HepG2 (cell line): ENCODE measurements around the gene GOLT1A. TPM values are rescaled to one million over a fixed set of nuclear protein-coding genes. Genes with fewer than 3 reads are reported as not detected.

Source experiments
- ARNT ChIP-seq: fragments of 450-650 bp; IDR thresholded peaks from 2 replicates; pipeline ENCODE4 v1.6.1; 2017
- ARNTL ChIP-seq: sonication (generic); formaldehyde crosslinking; IDR thresholded peaks from 2 replicates; pipeline ENCODE4 v1.4.0; 2020; ENCODE audit warnings: mild to moderate bottlenecking, missing genetic modification reagents
- CHCHD3 ChIP-seq: sonication (generic); formaldehyde crosslinking; IDR thresholded peaks from 2 replicates; pipeline ENCODE4 v1.8.0; 2022; ENCODE audit warnings: mild to moderate bottlenecking, missing genetic modification reagents, moderate library complexity
- FOXK2 ChIP-seq: fragments of 450-650 bp; IDR thresholded peaks from 2 replicates; pipeline ENCODE4 v1.6.1; 2016
- GABPB1 ChIP-seq: IDR thresholded peaks from 2 replicates; pipeline ENCODE4 v1.6.1; 2016; ENCODE audit warnings: mild to moderate bottlenecking, missing genetic modification reagents, moderate library complexity, missing compliant biosample characterization
- MIER2 ChIP-seq: IDR thresholded peaks from 2 replicates; pipeline ENCODE4 v1.6.1; 2016; ENCODE audit warnings: missing biosample characterization, missing genetic modification reagents
- PHF21A ChIP-seq: sonication (generic); formaldehyde crosslinking; IDR thresholded peaks from 2 replicates; pipeline ENCODE4 v1.5.0; 2020; ENCODE audit warnings: mild to moderate bottlenecking, missing genetic modification reagents
- RFX1 ChIP-seq: fragments of 450-650 bp; IDR thresholded peaks from 2 replicates; pipeline ENCODE4 v1.6.1; 2017
- SALL1 ChIP-seq: sonication (generic); formaldehyde crosslinking; IDR thresholded peaks from 2 replicates; pipeline ENCODE4 v1.8.0; 2022; ENCODE audit warnings: mild to moderate bottlenecking, missing genetic modification reagents
- SRSF1 ChIP-seq: fragments of 200-400 bp; formaldehyde crosslinking; optimal IDR thresholded peaks from 2 replicates; pipeline ENCODE3; 2017; ENCODE audit warnings: mild to moderate bottlenecking, low read depth, low read length, moderate library complexity
- TAF15 ChIP-seq: fragments of 200-400 bp; formaldehyde crosslinking; IDR thresholded peaks from one replicate; pipeline ENCODE4 v1.6.1; 2018; ENCODE audit warnings: mild to moderate bottlenecking, low read depth, low read length; ENCODE audit not compliant: poor library complexity, severe bottlenecking
- TMF1 ChIP-seq: sonication (generic); formaldehyde crosslinking; IDR thresholded peaks from 2 replicates; pipeline ENCODE4 v1.8.1; 2022; ENCODE audit warnings: low read depth, missing genetic modification reagents
- ZFP41 ChIP-seq: sonication (generic); formaldehyde crosslinking; IDR thresholded peaks from 2 replicates; pipeline ENCODE4 v1.4.0; 2020; ENCODE audit warnings: mild to moderate bottlenecking, missing genetic modification reagents, borderline replicate concordance
- ZNF180 ChIP-seq: sonication (generic); formaldehyde crosslinking; IDR thresholded peaks from 2 replicates; pipeline ENCODE4 v1.4.0; 2020; ENCODE audit warnings: low read depth, missing genetic modification reagents, borderline replicate concordance
- ZNF30 ChIP-seq: sonication (generic); formaldehyde crosslinking; IDR thresholded peaks from 2 replicates; pipeline ENCODE4 v1.5.0; 2020; ENCODE audit warnings: mild to moderate bottlenecking, missing genetic modification reagents
- ZNF570 ChIP-seq: sonication (generic); formaldehyde crosslinking; IDR thresholded peaks from 2 replicates; pipeline ENCODE4 v1.4.0; 2020; ENCODE audit warnings: mild to moderate bottlenecking, missing genetic modification reagents, borderline replicate concordance
- polyA plus RNA-seq, 8 experiments: library from polyadenylated mRNA; depleted of rRNA in 3 of 8; stranded (reverse) in 7 of 8; unstranded in 1 of 8; fragments of >200 nt; fragmentation: Illumina TruSeq in 4 of 8; extraction: Trizol in 4 of 8; gene quantifications; 2 replicates each; pipeline versions ENCODE4 v1.2.1 to v1.2.3, GENCODE V29; 2011 to 2016; ENCODE audit warnings: low read depth in 4 of 8, missing spikeins in 1 of 8, mixed read lengths in 1 of 8; ENCODE audit not compliant: insufficient read depth in 1 of 8
- total RNA-seq, 5 experiments: library from RNA; depleted of rRNA; stranded (reverse); fragments of >200 nt; fragmentation: Illumina TruSeq; extraction: Trizol; gene quantifications; 2 replicates each; pipeline ENCODE4 v1.2.3, GENCODE V29; 2016; ENCODE audit warnings: low read depth in 1 of 5
- TF ChIP-seq, protein P1 (sequence below): sonication (generic); formaldehyde crosslinking; IDR thresholded peaks from 2 replicates; pipeline ENCODE4 v1.9.0; 2022; ENCODE audit warnings: missing genetic modification reagents, mild to moderate bottlenecking, borderline replicate concordance
- TF ChIP-seq, protein P2 (sequence below): sonication (generic); formaldehyde crosslinking; IDR thresholded peaks from 2 replicates; pipeline ENCODE4 v1.8.1; 2022; ENCODE audit warnings: mild to moderate bottlenecking, missing genetic modification reagents
- TF ChIP-seq, protein P3 (sequence below): sonication (generic); formaldehyde crosslinking; IDR thresholded peaks from 2 replicates; pipeline ENCODE4 v1.8.0; 2022; ENCODE audit warnings: low read depth, missing genetic modification reagents
- TF ChIP-seq, protein P4 (sequence below), 2 experiments: sonication (generic) in 1 of 2; formaldehyde crosslinking in 1 of 2; IDR thresholded peaks; 2 replicates each; pipeline versions ENCODE4 v1.6.1 to v1.9.0; 2014 to 2022; ENCODE audit warnings: antibody characterized with exemption in 1 of 2, borderline replicate concordance in 1 of 2, inconsistent platforms in 1 of 2, low read depth in 1 of 2, missing genetic modification reagents in 1 of 2

GOLT1A gene
- total and polyA plus RNA-seq, 2 of the 13 experiments (the other 11 are each of a cell fraction or from before 2014, with no cell fraction given), result 25.8 to 28.0 TPM

DNA sequence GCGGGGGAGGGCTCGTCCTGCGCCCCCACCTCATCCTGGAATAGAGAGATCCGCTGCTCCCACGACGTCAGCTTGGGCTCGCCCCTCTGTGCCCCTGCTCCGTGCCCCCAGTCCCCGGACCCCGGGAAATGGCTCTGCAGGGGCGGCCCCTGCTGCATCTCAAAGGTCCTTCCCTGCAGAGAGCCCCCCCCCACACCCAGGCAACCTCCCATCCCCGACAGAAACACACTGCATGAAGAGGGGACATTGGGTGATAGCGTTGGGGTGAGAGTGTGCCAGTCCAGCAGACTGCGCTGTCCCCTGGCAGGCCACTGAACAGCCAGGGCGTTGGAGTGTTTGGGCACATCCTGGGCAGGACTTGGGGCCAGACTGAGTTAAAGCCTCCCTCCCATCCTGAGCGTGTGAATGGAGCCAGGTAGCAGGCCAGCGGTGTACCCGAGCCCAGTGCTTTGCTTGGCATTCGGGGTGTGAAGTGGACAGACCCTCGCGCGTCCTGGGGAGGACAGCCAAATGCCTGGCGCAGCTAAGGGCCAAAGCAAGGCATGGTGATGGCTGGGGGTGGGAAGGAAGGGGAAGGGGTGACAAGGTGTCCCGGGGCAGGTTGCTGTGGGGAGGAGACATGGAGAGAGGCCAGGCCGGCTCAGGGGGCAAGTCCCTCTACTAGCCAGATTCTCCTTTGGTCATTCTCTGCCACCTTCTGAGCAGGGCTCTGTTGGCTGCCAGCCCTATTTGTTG, 61.3 kb downstream of the GOLT1A start (continued):
- TF ChIP-seq ZFP41 (0 out of 2 replicates have a peak, but pooled peaks have one; percentile 36), FOXK2 (no peak), CHCHD3 (CRISPR knock-in tag) (0 out of 2 replicates have a peak, but pooled peaks have one; percentile 35), RFX1 (no peak), TAF15 (no peak), GABPB1 (CRISPR knock-in tag) (no peak), ARNTL (CRISPR knock-in tag) (no peak), ARNT (no peak), ZNF30 (no peak), SALL1 (peak; percentile 18; the same call in 1 of the 2 replicates), SRSF1 (peak; percentile 58), MIER2 (CRISPR knock-in tag) (no peak), PHF21A (CRISPR knock-in tag) (no peak), TMF1 (CRISPR knock-in tag) (no peak), ZNF570 (CRISPR knock-in tag) (no peak), ZNF180 (CRISPR knock-in tag) (no peak)
- TF ChIP-seq, protein P1, sequence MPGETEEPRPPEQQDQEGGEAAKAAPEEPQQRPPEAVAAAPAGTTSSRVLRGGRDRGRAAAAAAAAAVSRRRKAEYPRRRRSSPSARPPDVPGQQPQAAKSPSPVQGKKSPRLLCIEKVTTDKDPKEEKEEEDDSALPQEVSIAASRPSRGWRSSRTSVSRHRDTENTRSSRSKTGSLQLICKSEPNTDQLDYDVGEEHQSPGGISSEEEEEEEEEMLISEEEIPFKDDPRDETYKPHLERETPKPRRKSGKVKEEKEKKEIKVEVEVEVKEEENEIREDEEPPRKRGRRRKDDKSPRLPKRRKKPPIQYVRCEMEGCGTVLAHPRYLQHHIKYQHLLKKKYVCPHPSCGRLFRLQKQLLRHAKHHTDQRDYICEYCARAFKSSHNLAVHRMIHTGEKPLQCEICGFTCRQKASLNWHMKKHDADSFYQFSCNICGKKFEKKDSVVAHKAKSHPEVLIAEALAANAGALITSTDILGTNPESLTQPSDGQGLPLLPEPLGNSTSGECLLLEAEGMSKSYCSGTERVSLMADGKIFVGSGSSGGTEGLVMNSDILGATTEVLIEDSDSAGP (CRISPR knock-in tag), result 0 out of 2 replicates have a peak, but pooled peaks have one; percentile 13
- TF ChIP-seq, protein P2, sequence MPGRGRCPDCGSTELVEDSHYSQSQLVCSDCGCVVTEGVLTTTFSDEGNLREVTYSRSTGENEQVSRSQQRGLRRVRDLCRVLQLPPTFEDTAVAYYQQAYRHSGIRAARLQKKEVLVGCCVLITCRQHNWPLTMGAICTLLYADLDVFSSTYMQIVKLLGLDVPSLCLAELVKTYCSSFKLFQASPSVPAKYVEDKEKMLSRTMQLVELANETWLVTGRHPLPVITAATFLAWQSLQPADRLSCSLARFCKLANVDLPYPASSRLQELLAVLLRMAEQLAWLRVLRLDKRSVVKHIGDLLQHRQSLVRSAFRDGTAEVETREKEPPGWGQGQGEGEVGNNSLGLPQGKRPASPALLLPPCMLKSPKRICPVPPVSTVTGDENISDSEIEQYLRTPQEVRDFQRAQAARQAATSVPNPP (CRISPR knock-in tag), result no peak
- TF ChIP-seq, protein P3, sequence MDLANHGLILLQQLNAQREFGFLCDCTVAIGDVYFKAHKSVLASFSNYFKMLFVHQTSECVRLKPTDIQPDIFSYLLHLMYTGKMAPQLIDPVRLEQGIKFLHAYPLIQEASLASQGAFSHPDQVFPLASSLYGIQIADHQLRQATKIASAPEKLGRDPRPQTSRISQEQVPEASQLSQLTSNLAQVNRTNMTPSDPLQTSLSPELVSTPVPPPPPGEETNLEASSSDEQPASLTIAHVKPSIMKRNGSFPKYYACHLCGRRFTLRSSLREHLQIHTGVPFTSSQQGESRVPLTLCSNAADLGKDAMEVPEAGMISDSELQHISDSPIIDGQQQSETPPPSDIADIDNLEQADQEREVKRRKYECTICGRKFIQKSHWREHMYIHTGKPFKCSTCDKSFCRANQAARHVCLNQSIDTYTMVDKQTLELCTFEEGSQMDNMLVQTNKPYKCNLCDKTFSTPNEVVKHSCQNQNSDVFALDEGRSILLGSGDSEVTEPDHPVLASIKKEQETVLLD, result no peak
- TF ChIP-seq, protein P4, sequence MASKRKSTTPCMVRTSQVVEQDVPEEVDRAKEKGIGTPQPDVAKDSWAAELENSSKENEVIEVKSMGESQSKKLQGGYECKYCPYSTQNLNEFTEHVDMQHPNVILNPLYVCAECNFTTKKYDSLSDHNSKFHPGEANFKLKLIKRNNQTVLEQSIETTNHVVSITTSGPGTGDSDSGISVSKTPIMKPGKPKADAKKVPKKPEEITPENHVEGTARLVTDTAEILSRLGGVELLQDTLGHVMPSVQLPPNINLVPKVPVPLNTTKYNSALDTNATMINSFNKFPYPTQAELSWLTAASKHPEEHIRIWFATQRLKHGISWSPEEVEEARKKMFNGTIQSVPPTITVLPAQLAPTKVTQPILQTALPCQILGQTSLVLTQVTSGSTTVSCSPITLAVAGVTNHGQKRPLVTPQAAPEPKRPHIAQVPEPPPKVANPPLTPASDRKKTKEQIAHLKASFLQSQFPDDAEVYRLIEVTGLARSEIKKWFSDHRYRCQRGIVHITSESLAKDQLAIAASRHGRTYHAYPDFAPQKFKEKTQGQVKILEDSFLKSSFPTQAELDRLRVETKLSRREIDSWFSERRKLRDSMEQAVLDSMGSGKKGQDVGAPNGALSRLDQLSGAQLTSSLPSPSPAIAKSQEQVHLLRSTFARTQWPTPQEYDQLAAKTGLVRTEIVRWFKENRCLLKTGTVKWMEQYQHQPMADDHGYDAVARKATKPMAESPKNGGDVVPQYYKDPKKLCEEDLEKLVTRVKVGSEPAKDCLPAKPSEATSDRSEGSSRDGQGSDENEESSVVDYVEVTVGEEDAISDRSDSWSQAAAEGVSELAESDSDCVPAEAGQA (IDR thresholded peaks at IDR 0.05; ENCODE audit: low read depth), result no peak
- TF ChIP-seq, protein P4 (CRISPR knock-in tag; IDR thresholded peaks at IDR 0.05; ENCODE audit: borderline replicate concordance), result no peak
